ENCODE data around the gene MIB1. TPM values are rescaled to one million over a fixed set of nuclear protein-coding genes. Genes with fewer than 3 reads are reported as not detected.
A peak's percentile ranks its signal among the peaks of the same experiment; 100 is the strongest.

The MIB1 gene
- total and polyA plus RNA-seq, 5 experiments from 2014 or later = 3.8 to 21.5 (median 7.1) TPM

DNA sequence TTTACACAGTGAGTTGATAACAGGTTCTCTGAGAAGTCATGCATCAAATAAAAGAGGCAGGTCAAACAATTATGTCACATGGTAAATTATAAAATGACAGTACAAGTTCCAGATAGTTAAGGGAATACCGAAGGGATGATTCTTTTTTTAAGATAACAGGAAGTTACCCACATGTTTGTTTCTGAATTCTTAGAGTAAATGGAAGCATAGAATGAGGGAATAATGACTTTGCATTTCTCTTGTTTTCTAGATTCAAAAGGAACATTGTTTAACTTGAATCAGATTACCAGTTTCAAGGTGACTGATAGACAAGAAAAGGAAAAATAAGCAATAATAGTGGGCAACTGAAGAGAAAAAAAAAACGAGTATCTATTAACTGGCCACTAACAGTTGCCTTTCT lies 124.5 kb downstream of the MIB1 start:
- Mint-ChIP-seq H3K4me1 (no peaks in the 10 kb centered on the region), H3K27me3 (no peaks in the 10 kb centered on the region), H3K4me3 (no peak overlapping the region), H3K9me3 (no peaks in the 10 kb centered on the region), H3K36me3 (peaks cover 5 to 59% (median 27%) of the 10 kb centered on the region in 3 donors), H3K27ac (no peak overlapping the region)
- POLR2A ChIA-PET = no interaction called here
- DNase-seq = no peak
- no peak for ATAC-seq

DNA sequence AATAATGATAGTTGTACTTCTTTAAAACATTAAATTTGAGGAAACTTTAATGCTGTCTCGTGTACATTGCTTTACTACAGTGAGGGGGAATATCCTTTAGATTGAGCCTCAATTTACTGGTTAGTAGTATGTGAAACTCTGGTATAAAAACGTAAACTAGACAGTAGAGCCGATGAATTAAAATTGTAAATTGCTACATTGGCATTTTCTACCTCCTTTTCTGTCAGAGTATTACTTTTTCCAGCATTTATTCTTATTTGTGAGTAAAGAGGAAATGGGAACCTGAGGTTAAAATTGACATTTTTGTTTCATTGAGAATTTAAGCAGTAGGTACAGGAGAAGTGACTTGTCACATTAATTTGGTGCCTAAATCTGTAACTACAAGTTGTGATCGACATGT lies 128.2 kb downstream of the MIB1 start:
- H3K4me3 Mint-ChIP-seq = no peak overlapping the region
- no peak overlapping the region for H3K27ac Mint-ChIP-seq
- H3K4me1 Mint-ChIP-seq = no peaks in the 10 kb centered on the region
- H3K27me3 Mint-ChIP-seq = no peaks in the 10 kb centered on the region
- H3K9me3 Mint-ChIP-seq = peaks cover 0 to 9% (median 3%) of the 10 kb centered on the region in 9 donors
- ATAC-seq (no peak), DNase-seq (no peak)
- POLR2A ChIA-PET = no interaction called here
- H3K36me3 Mint-ChIP-seq = peaks cover 5 to 31% (median 23%) of the 10 kb centered on the region in 3 donors

DNA sequence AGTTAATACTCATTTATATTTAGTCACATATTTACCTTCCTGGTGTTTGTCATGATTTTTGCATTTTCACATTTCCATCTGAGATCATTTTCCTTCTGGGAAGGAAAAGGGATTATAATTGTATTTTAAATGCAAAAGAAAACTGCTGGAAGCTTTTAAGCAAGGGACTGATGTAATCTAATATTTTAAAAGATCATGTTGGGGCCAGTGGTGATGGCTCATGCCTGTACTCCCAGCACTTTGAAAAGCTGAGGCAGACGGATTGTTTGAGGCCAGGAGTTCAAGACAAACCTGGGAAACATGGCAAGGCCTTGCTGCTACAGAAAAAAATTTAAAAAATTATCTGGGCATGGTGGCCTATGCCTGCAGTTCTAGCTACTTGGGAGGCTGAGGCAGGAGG lies 149.0 kb downstream of the MIB1 start:
- H3K9me3 Mint-ChIP-seq = peaks cover 0 to 11% (median 3%) of the 10 kb centered on the region in 9 donors
- ATAC-seq = no peak
- no peak overlapping the region for H3K27ac Mint-ChIP-seq
- peaks cover 0 to 2% (median 0%) of the 10 kb centered on the region in 3 donors for H3K36me3 Mint-ChIP-seq
- no peaks in the 10 kb centered on the region for H3K4me1 Mint-ChIP-seq
- no peak overlapping the region for H3K4me3 Mint-ChIP-seq
- peaks cover 8 to 19% (median 10%) of the 10 kb centered on the region in 5 donors for H3K27me3 Mint-ChIP-seq
- DNase-seq = no peak
- POLR2A ChIA-PET = no interaction called here

DNA sequence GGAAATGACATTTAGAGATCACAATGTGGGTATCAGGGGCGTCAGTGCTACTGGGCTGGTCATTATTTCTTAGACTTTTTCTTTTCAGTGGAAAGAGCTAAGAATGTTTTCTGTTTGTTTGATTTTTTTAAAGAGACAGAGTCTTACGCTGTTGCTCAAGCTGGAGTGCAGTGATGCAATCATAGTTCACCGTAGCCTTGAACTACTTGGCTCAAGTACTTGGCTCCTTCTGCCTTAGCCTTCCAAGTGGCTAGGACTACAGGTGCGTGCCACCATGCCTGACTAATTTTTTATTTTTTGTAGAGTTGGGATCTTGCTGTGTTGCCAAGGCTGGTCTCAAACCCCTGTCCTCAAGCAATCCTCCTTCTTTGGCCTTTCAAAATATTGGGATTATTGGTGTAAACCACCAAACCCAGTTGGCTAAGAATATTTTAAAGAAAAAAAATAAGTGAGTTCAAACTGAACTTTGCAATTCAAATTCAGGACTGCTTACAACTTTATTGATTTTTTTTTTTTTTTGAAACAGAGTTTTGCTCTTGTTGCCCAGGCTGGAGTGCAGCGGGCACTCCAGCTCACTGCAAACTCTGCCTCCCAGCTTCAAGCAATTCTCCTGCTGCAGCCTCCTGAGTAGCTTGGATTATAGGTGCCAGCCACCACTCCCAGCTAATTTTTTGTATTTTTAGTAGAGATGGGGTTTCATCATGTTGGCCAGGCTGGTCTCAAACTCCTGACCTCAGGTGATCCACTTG lies 154.2 kb downstream of the MIB1 start:
- Mint-ChIP-seq H3K36me3 (peaks cover 0 to 2% (median 0%) of the 10 kb centered on the region in 3 donors), H3K9me3 (peaks cover 0 to 7% (median 0%) of the 10 kb centered on the region in 9 donors), H3K4me3 (no peak overlapping the region), H3K27me3 (peaks cover 14 to 29% (median 26%) of the 10 kb centered on the region in 5 donors), H3K4me1 (peaks cover 1 to 8% (median 2%) of the 10 kb centered on the region in 4 donors), H3K27ac (no peak overlapping the region)
- DNase-seq (no peak), ATAC-seq (no peak)
- POLR2A ChIA-PET = no interaction called here

DNA sequence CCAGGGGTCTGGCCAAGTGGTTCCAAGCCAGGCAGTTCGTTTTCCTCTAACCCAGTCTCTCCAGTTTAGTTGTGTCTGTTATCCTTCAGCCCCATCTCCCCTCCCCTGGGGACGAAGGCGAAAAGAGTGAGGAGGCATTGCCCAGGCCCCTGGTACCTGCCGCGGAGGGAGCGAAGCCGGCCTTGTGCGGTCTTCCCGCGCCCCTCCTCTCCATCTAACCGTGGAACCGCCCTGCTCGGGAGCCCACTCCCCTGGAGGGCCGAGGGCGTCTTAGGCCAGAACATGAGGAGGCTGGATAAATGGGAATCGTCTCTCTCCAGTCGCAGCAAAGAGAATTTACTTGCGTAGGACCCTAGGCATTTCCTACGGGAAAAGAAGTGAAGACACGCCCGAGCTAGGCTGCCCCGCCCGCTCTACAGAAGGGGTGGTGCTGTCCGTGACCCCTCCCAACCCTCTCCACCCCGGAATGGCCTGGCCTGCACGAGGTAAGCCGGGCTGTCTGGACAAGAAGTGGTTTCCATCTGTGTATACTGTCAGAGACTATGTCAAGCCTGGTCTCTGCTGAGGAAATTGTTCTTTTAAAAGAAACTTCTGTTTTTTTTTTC lies 156.2 kb downstream of the MIB1 start:
- H3K4me1 Mint-ChIP-seq = peaks cover 1 to 8% (median 2%) of the 10 kb centered on the region in 4 donors
- no peak overlapping the region for H3K4me3 Mint-ChIP-seq
- POLR2A ChIA-PET = no interaction called here
- peaks cover 15 to 22% (median 18%) of the 10 kb centered on the region in 5 donors for H3K27me3 Mint-ChIP-seq
- DNase-seq (no peak), ATAC-seq (no peak)
- no peaks in the 10 kb centered on the region for H3K36me3 Mint-ChIP-seq
- peaks cover 0 to under 1% (median 0%) of the 10 kb centered on the region in 9 donors for H3K9me3 Mint-ChIP-seq
- no peak overlapping the region for H3K27ac Mint-ChIP-seq

DNA sequence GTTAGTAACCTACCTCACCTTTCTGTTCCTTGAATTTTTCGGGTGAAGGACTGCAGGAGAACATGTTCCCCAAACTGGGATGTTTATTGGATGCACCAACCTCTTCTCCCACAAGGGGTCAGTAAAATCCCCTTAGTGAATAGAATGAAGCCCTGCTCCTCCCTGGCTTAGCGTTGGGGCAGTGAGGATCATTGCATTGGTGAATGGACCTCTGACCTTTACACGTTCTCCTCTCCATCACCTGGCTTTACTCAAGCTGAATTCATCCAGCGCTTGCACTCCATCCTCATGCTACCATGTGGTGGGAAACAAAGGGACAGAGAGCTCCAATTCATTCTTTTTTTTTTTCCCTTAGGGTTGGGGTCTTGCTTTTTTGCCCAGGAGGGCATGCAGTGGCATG lies 157.2 kb downstream of the MIB1 start:
- peaks cover 14 to 25% (median 20%) of the 10 kb centered on the region in 5 donors for H3K27me3 Mint-ChIP-seq
- H3K4me3 Mint-ChIP-seq = no peak overlapping the region
- H3K9me3 Mint-ChIP-seq = peaks cover 0 to 2% (median 0%) of the 10 kb centered on the region in 9 donors
- ATAC-seq (no peak), DNase-seq (peak in 3 of 10 donors; percentile 4 to 14 (median 7))
- H3K4me1 Mint-ChIP-seq = peaks cover 1 to 8% (median 2%) of the 10 kb centered on the region in 4 donors
- POLR2A ChIA-PET = no interaction called here
- no peak overlapping the region for H3K27ac Mint-ChIP-seq
- no peaks in the 10 kb centered on the region for H3K36me3 Mint-ChIP-seq

DNA sequence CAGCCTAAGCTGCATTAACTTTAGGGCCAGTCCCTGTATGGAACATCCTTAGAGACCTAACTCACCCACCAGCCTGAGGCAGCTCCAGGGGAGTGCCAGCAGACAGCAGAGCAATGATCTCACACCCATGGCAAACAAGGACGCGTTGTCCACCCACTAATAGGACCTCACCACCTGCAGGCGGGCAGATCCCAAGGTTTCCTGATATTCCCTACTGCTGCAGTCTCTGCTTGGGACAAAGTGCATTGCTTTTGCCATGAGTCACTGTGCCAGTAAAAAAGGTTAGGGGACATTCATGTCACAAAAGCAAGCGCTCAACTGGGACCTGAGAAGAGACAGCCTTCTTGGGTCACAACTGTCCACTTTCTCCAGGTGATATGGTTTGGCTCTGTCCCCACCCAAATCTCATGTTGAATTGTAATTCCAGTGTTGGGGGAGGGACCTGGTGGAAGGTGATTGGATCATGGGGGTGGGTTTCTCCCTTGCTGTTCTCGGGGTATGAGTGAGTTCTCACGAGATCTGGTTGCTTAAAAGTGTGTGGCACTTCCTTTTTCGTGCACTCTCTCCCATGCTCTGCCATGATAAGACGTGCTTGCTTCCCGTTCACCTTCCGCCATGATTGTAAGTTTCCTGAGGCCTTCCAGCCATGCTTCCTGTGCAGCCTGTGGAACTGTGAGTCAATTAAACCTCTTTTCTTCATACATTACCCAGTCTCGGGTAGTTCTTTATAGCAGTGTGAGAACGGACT lies 160.2 kb downstream of the MIB1 start:
- peaks cover 14 to 29% (median 22%) of the 10 kb centered on the region in 5 donors for H3K27me3 Mint-ChIP-seq
- no peak for DNase-seq
- POLR2A ChIA-PET = no interaction called here
- ATAC-seq = no peak
- H3K9me3 Mint-ChIP-seq = peaks cover 0 to 2% (median 0%) of the 10 kb centered on the region in 9 donors
- H3K4me1 Mint-ChIP-seq = peaks cover 1 to 8% (median 2%) of the 10 kb centered on the region in 4 donors
- H3K4me3 Mint-ChIP-seq = no peak overlapping the region
- no peak overlapping the region for H3K27ac Mint-ChIP-seq
- no peaks in the 10 kb centered on the region for H3K36me3 Mint-ChIP-seq

DNA sequence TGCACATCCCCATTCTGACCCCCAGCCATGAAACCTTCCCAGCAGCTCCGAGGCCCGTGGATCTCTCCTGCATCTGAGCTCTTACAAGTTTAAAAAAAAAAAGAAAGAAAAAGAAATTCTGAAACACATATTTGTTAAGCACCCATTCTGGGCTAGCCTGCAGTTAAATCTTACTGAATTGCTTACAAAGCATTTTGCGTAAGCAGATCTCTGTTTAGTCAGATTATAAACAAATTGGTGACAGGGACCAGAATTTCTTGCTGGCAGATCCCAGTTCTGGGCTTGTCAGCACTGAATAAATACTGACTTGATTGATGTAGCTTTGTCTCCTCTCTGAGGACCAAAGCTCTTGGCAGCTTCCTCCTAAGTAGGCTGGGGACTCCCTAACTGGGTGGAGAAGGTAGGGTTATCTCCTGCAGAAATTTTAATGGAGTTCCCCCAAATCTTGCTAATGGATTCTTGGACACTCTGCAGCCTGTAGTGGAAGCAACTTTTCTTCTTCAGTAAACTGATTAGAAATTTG lies 160.9 kb downstream of the MIB1 start:
- H3K27me3 Mint-ChIP-seq = peaks cover 14 to 27% (median 21%) of the 10 kb centered on the region in 5 donors
- H3K4me3 Mint-ChIP-seq = no peak overlapping the region
- no peak for ATAC-seq

DNA sequence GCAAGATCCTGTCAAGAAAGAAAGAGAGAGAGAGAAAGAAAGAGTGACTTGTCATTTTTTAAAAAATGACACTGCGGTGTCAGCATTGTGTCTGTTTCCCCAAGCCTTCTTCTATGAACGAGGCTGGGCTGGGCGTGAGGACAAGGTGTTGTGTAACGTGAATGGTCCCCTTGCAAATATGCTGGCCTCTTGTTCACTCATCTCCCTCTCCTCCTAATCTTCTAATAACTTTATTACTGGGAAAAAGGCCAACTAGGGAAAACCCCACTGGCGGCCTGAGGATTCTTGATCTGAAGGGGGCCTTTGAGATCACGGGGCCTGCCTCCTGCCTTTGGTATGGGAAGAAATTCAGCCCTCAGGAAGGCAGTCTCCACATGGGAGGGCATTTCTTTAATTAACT lies 163.1 kb downstream of the MIB1 start:
- ATAC-seq = no peak
- no peak for DNase-seq
- H3K36me3 Mint-ChIP-seq = no peaks in the 10 kb centered on the region
- H3K4me1 Mint-ChIP-seq = no peaks in the 10 kb centered on the region
- peaks cover 0 to 2% (median 0%) of the 10 kb centered on the region in 9 donors for H3K9me3 Mint-ChIP-seq
- no peak overlapping the region for H3K27ac Mint-ChIP-seq
- POLR2A ChIA-PET = no interaction called here
- H3K27me3 Mint-ChIP-seq = peaks cover 7 to 15% (median 9%) of the 10 kb centered on the region in 5 donors
- H3K4me3 Mint-ChIP-seq = no peak overlapping the region

More for the DNA sequence above, 160.9 kb downstream of the MIB1 start:
- DNase-seq = no peak
- POLR2A ChIA-PET = no interaction called here
- Mint-ChIP-seq H3K9me3 (peaks cover 0 to 2% (median 0%) of the 10 kb centered on the region in 9 donors), H3K36me3 (no peaks in the 10 kb centered on the region), H3K4me1 (peaks cover 1 to 8% (median 2%) of the 10 kb centered on the region in 4 donors), H3K27ac (no peak overlapping the region)

DNA sequence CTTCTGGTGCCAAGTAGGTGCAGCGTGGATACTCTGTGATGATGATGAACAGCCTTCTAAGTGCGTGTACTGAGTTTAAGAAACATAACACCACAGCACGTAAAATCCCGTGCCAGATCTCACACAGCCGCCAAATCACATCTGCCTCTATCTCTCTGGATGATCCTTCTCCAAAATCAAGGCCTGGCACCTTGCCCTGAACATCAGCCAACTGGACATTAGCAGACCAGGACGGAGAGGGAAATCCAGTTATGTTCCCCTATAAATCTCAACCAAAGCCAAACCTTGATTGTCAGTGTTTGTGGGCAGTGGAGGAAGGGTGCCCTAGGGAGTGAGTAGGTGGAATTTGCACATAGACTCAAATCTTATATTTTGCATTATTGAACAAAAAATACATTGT lies 164.3 kb downstream of the MIB1 start:
- ATAC-seq = no peak
- Mint-ChIP-seq H3K4me1 (no peaks in the 10 kb centered on the region), H3K36me3 (no peaks in the 10 kb centered on the region), H3K27ac (no peak overlapping the region), H3K27me3 (peaks cover 3 to 9% (median 6%) of the 10 kb centered on the region in 5 donors), H3K4me3 (no peak overlapping the region), H3K9me3 (peaks cover 0 to 2% (median 0%) of the 10 kb centered on the region in 9 donors)
- POLR2A ChIA-PET = no interaction called here
- DNase-seq = no peak

DNA sequence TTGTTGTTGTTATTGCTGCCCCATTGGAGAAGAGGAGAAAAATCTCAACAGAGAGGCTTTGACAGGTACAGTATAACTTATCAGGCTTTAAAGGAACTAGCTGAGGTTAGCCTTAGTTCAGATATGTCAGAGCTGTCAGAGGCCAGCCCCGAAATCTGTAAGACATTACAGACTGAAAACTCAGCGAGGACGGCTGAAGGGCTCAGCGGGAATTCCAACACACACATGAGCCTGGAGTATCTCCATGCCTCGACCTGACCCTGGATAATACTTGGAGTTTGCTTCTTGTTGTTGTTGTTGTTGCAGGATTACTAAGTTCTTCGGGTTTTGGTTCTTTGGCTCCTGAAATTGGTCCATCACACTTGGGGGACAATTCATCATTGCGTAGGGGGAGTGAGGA lies 166.9 kb downstream of the MIB1 start:
- POLR2A ChIA-PET = no interaction called here
- Mint-ChIP-seq H3K36me3 (no peaks in the 10 kb centered on the region), H3K9me3 (peaks cover 0 to 2% (median 0%) of the 10 kb centered on the region in 9 donors), H3K4me3 (no peak overlapping the region), H3K27ac (no peak overlapping the region), H3K27me3 (peaks cover 4 to 14% (median 10%) of the 10 kb centered on the region in 5 donors), H3K4me1 (no peaks in the 10 kb centered on the region)
- ATAC-seq = no peak
- no peak for DNase-seq

DNA sequence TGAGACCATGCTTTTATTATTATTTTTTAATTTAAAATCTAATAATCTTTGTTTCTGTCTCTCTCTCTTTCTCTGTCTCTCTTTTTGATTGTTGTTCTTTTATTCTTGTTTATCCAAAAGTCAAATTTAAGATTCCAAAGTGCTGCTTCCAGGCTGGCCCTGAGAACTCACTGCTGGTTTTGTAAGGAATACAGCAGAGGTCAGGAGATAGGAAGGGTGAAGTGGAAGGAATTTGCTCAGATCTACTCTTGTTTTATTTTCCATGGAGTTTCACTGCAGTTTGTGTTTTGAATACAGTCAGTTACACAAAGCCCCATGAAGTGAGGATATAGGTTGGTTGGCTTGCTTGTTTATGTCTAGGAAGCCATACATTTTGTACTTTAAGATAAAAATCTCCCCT lies 168.1 kb downstream of the MIB1 start:
- DNase-seq (no peak), ATAC-seq (no peak)
- Mint-ChIP-seq H3K36me3 (no peaks in the 10 kb centered on the region), H3K27ac (no peak overlapping the region), H3K4me3 (no peak overlapping the region), H3K27me3 (peaks cover 4 to 11% (median 7%) of the 10 kb centered on the region in 5 donors), H3K4me1 (no peaks in the 10 kb centered on the region), H3K9me3 (no peaks in the 10 kb centered on the region)
- POLR2A ChIA-PET = no interaction called here

DNA sequence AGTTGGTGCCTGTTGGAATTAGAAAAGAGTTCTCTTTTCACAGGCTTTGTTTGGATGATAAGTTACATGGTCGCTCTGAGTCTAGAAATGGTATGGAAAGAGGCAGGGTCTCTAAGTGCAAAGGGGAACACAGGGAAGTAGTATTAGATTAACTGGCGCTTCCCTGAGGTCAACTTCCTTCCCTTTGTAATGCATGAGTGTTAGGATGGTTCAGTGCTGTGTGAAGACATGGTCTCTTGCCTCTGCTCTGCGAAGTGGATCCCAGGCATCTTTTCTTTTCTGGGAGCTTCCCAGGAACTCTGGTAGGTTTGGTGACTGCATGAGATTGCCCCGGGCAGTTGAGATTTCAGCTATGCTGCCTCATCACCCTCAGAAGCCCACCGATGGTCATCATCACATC lies 170.3 kb downstream of the MIB1 start:
- Mint-ChIP-seq H3K4me3 (no peak overlapping the region), H3K27me3 (peaks cover 4 to 21% (median 11%) of the 10 kb centered on the region in 5 donors), H3K4me1 (no peaks in the 10 kb centered on the region), H3K27ac (no peak overlapping the region), H3K36me3 (no peaks in the 10 kb centered on the region), H3K9me3 (no peaks in the 10 kb centered on the region)
- POLR2A ChIA-PET = no interaction called here
- DNase-seq (no peak), ATAC-seq (no peak)
